H1 (cell line): ENCODE measurements around the gene SLPI. TPM values are rescaled to one million over a fixed set of nuclear protein-coding genes. Genes with fewer than 3 reads are reported as not detected.

ENCODE experiments used
- BACH1 ChIP-seq: IDR thresholded peaks from 2 replicates; pipeline ENCODE4 v1.6.1; 2012; ENCODE audit warnings: low read length, improper control_type of control experiment
- CBX8 ChIP-seq: fragments of 300-800, 300-1000 bp; sonication (generic); IDR thresholded peaks from 2 replicates; pipeline ENCODE4 v1.7.1; 2016; ENCODE audit warnings: low read depth, low read length, borderline replicate concordance
- CHD1 ChIP-seq: IDR thresholded peaks from 2 replicates; pipeline ENCODE4 v1.6.1; 2012; ENCODE audit warnings: low read depth, low read length, improper control_type of control experiment
- FOSL1 ChIP-seq: IDR thresholded peaks from 2 replicates; pipeline ENCODE4 v1.6.1; 2011; ENCODE audit warnings: mild to moderate bottlenecking, low read depth, low read length, moderate library complexity; ENCODE audit not compliant: insufficient read depth
- GTF2F1 ChIP-seq: IDR thresholded peaks from 2 replicates; pipeline ENCODE4 v1.6.1; 2012; ENCODE audit warnings: low read depth, low read length, improper control_type of control experiment, borderline replicate concordance
- POLR2AphosphoS5 ChIP-seq: IDR thresholded peaks from 2 replicates; pipeline ENCODE4 v1.6.1; 2011; ENCODE audit warnings: low read depth, low read length
- RAD21 ChIP-seq, 2 experiments: IDR thresholded peaks in 1 of 2; conservative IDR thresholded peaks in 1 of 2; 2 replicates each; pipeline ENCODE4 v1.6.1; 2011; ENCODE audit warnings: low read depth in 2 of 2, low read length in 2 of 2, improper control_type of control experiment in 1 of 2, inconsistent platforms in 1 of 2, mild to moderate bottlenecking in 1 of 2, moderate library complexity in 1 of 2
- RXRA ChIP-seq: IDR thresholded peaks from 2 replicates; pipeline ENCODE4 v1.6.1; 2011; ENCODE audit warnings: low read depth, mild to moderate bottlenecking, low read length, moderate library complexity; ENCODE audit not compliant: insufficient read depth
- SUZ12 ChIP-seq: fragments of 200-600 bp; sonication (generic); IDR thresholded peaks from 2 replicates; pipeline ENCODE4 v1.6.1; 2012; ENCODE audit warnings: mild to moderate bottlenecking, inconsistent platforms, low read length, moderate library complexity, mixed read lengths
- polyA plus RNA-seq, 7 experiments: library from polyadenylated mRNA; depleted of rRNA in 3 of 7; stranded (reverse) in 5 of 7; unstranded in 2 of 7; fragments of >200 nt in 5 of 7; fragments of 200-250 nt in 2 of 7; gene quantifications; 1 replicate in 5 of 7; 2 replicates in 1 of 7; 4 replicates in 1 of 7; pipeline versions ENCODE4 v1.2.1 to v1.2.3, GENCODE V29; 2011 to 2013; ENCODE audit warnings: missing spikeins in 2 of 7, mixed read lengths in 2 of 7
- total RNA-seq: library from RNA; stranded (reverse); fragmentation: NEBNext Ultra II Directional; extraction: Animal tissue kit (Norgen Biotek cat#: 25700); gene quantifications from 2 replicates; pipeline ENCODE4 v1.2.1, GENCODE V29; 2021
- TF ChIP-seq, protein P1 (sequence below): fragments of 300-600 bp; sonication (generic); IDR thresholded peaks from 2 replicates; pipeline ENCODE4 v1.7.1; 2012; ENCODE audit warnings: low read length, moderate library complexity, mild to moderate bottlenecking, inconsistent platforms; ENCODE audit not compliant: insufficient replicate concordance

SLPI gene
- total and polyA plus RNA-seq, 2 of the 8 experiments (the other 6 are each of a cell fraction or from before 2014, with no cell fraction given): not detected

DNA sequence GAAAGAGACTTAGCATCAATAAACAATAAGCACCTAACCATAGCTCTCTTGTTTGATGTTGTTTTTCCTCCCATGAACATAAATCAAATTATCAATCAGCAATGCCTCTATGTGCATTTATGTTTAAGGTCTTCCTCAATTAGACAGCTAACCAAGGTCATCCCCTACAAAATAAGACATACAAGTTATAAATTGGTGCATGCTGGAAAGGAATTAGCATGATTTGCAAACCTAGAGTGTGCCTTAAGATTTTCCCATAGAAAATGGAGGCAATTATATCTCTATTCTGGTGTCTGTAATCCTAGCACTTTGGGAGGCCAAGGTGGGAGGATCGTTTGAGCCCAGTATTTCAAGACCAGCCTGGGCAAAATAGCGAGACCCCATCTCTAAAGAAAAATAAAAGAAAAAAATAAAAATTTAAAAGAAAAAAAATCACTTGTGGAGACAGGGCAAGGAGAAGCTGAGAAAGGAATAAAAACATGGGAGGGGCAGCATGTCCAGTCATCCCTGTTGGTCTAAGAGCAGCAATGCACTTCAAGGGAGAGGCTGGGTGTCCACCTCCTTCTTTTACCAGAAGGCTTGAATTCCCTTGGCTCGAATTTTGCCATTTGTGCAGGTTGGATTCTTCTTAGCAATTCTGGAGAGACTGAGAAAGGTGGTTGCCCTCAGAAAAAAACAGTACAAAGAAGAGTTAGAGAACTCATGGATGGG, 9.3 kb upstream of the SLPI start (continued):
- TF ChIP-seq, protein P1, sequence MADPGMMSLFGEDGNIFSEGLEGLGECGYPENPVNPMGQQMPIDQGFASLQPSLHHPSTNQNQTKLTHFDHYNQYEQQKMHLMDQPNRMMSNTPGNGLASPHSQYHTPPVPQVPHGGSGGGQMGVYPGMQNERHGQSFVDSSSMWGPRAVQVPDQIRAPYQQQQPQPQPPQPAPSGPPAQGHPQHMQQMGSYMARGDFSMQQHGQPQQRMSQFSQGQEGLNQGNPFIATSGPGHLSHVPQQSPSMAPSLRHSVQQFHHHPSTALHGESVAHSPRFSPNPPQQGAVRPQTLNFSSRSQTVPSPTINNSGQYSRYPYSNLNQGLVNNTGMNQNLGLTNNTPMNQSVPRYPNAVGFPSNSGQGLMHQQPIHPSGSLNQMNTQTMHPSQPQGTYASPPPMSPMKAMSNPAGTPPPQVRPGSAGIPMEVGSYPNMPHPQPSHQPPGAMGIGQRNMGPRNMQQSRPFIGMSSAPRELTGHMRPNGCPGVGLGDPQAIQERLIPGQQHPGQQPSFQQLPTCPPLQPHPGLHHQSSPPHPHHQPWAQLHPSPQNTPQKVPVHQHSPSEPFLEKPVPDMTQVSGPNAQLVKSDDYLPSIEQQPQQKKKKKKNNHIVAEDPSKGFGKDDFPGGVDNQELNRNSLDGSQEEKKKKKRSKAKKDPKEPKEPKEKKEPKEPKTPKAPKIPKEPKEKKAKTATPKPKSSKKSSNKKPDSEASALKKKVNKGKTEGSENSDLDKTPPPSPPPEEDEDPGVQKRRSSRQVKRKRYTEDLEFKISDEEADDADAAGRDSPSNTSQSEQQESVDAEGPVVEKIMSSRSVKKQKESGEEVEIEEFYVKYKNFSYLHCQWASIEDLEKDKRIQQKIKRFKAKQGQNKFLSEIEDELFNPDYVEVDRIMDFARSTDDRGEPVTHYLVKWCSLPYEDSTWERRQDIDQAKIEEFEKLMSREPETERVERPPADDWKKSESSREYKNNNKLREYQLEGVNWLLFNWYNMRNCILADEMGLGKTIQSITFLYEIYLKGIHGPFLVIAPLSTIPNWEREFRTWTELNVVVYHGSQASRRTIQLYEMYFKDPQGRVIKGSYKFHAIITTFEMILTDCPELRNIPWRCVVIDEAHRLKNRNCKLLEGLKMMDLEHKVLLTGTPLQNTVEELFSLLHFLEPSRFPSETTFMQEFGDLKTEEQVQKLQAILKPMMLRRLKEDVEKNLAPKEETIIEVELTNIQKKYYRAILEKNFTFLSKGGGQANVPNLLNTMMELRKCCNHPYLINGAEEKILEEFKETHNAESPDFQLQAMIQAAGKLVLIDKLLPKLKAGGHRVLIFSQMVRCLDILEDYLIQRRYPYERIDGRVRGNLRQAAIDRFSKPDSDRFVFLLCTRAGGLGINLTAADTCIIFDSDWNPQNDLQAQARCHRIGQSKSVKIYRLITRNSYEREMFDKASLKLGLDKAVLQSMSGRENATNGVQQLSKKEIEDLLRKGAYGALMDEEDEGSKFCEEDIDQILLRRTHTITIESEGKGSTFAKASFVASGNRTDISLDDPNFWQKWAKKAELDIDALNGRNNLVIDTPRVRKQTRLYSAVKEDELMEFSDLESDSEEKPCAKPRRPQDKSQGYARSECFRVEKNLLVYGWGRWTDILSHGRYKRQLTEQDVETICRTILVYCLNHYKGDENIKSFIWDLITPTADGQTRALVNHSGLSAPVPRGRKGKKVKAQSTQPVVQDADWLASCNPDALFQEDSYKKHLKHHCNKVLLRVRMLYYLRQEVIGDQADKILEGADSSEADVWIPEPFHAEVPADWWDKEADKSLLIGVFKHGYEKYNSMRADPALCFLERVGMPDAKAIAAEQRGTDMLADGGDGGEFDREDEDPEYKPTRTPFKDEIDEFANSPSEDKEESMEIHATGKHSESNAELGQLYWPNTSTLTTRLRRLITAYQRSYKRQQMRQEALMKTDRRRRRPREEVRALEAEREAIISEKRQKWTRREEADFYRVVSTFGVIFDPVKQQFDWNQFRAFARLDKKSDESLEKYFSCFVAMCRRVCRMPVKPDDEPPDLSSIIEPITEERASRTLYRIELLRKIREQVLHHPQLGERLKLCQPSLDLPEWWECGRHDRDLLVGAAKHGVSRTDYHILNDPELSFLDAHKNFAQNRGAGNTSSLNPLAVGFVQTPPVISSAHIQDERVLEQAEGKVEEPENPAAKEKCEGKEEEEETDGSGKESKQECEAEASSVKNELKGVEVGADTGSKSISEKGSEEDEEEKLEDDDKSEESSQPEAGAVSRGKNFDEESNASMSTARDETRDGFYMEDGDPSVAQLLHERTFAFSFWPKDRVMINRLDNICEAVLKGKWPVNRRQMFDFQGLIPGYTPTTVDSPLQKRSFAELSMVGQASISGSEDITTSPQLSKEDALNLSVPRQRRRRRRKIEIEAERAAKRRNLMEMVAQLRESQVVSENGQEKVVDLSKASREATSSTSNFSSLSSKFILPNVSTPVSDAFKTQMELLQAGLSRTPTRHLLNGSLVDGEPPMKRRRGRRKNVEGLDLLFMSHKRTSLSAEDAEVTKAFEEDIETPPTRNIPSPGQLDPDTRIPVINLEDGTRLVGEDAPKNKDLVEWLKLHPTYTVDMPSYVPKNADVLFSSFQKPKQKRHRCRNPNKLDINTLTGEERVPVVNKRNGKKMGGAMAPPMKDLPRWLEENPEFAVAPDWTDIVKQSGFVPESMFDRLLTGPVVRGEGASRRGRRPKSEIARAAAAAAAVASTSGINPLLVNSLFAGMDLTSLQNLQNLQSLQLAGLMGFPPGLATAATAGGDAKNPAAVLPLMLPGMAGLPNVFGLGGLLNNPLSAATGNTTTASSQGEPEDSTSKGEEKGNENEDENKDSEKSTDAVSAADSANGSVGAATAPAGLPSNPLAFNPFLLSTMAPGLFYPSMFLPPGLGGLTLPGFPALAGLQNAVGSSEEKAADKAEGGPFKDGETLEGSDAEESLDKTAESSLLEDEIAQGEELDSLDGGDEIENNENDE: no peak
- TF ChIP-seq CHD1 (no peak), CBX8 (no peak), RAD21 (IDR thresholded peaks at IDR 0.05 in 1 of 2, conservative IDR thresholded peaks at IDR 0.05 in 1 of 2; ENCODE audit: low read depth in 2 of 2, low read length in 2 of 2) (no peak), SUZ12 (no peak), POLR2AphosphoS5 (no peak), RXRA (no peak), GTF2F1 (no peak), FOSL1 (no peak), BACH1 (no peak)
